HCT116 (cell line): Measurements from ENCODE around the gene FMR1. TPM values are rescaled to one million over a fixed set of nuclear protein-coding genes. Genes with fewer than 3 reads are reported as not detected.

Source experiments
- ATAC-seq: fragments of 200-7000 bp; cut with Tn5 transposase; 2 replicates; pipeline ENCODE4 v1.9.1; 2020; ENCODE audit warnings: mild to moderate bottlenecking, moderate library complexity
- BruUV-seq: library from RNA; stranded (reverse); fragments of 400-500 nt; replicated peaks from 2 replicates; lab custom pipeline; 2021; lab: Mats Ljungman, UMichigan
- CTCF ChIA-PET: fragments of 300-600 bp; sonication (Branson Sonifier 250); formaldehyde crosslinking; loops from one replicate; lab custom pipeline; 2021; ENCODE audit warnings: antibody characterized with exemption; lab: Charles Lee
- POLR2A ChIA-PET: fragments of 300-600, 350-600 bp; sonication (Branson Sonifier 250); formaldehyde crosslinking; loops from one replicate; lab custom pipeline; 2021; ENCODE audit warnings: antibody characterized with exemption; lab: Charles Lee
- RAD21 ChIA-PET, 2 experiments: fragments of 300-600 bp; sonication (Branson Sonifier 250); formaldehyde crosslinking; loops; one replicate each; lab custom pipeline; 2023; ENCODE audit warnings: low total read pairs in 2 of 2; ENCODE audit not compliant: uncharacterized antibody in 2 of 2, unreplicated experiment in 2 of 2, low non-redundant PET in 1 of 2; lab: Charles Lee
- DNase-seq: peaks from one replicate; pipeline ENCODE4 v3.0.0-alpha.2; 2010; ENCODE audit warnings: low read depth, low spot score
- H2AFZ ChIP-seq: fragments of 200-600 bp; shearing (Covaris generic), sonication (generic); 2 replicates; pipeline ENCODE4 v1.6.1; 2017; ENCODE audit warnings: low read depth, mixed run types, mixed read lengths, antibody characterized with exemption, low read length; ENCODE audit not compliant: poor library complexity, severe bottlenecking
- H3K27ac ChIP-seq: 2 replicates; pipeline ENCODE4 v1.5.1; 2012; ENCODE audit warnings: low read depth, low read length
- H3K27me3 ChIP-seq: fragments of 200-600 bp; sonication (generic); 2 replicates; pipeline ENCODE4 v1.6.1; 2016; ENCODE audit warnings: mixed run types, low read length, mixed read lengths; ENCODE audit not compliant: insufficient read depth
- H3K36me3 ChIP-seq, 2 experiments: fragments of 200-500 bp in 1 of 2; fragments of 200-600 bp in 1 of 2; sonication (Bioruptor generic) in 1 of 2; sonication (generic) in 1 of 2; 2 replicates each; pipeline versions ENCODE4 v1.5.1 to v1.6.1; 2014 to 2016; ENCODE audit warnings: low read length in 2 of 2, inconsistent platforms in 1 of 2, mixed read lengths in 1 of 2, mixed run types in 1 of 2; ENCODE audit not compliant: insufficient read depth in 2 of 2, control insufficient read depth in 1 of 2
- H3K4me1 ChIP-seq, 2 experiments: fragments of 200-600 bp in 1 of 2; sonication (generic) in 1 of 2; 2 replicates each; pipeline versions ENCODE4 v1.5.1 to v1.6.1; 2012 to 2017; ENCODE audit warnings: low read length in 2 of 2, inconsistent platforms in 1 of 2, mild to moderate bottlenecking in 1 of 2, mixed read lengths in 1 of 2, mixed run types in 1 of 2, moderate library complexity in 1 of 2; ENCODE audit not compliant: insufficient read depth in 2 of 2, control insufficient read depth in 1 of 2
- H3K4me2 ChIP-seq: fragments of 200-600 bp; sonication (generic); 2 replicates; pipeline ENCODE4 v1.6.1; 2017; ENCODE audit warnings: mixed run types, low read length, mixed read lengths
- H3K4me3 ChIP-seq, 2 experiments: fragments of 200-600 bp in 1 of 2; sonication (generic) in 1 of 2; replicated peaks in 1 of 2; 2 replicates each; pipeline ENCODE4 v1.5.1; 2011 to 2016; ENCODE audit warnings: low read length in 2 of 2, control low read depth in 1 of 2, low read depth in 1 of 2, mild to moderate bottlenecking in 1 of 2, mixed read lengths in 1 of 2, mixed run types in 1 of 2
- H3K79me2 ChIP-seq: fragments of 200-600 bp; sonication (generic); 2 replicates; pipeline ENCODE4 v1.6.1; 2017; ENCODE audit warnings: mild to moderate bottlenecking, mixed run types, low read length, moderate library complexity, mixed read lengths; ENCODE audit not compliant: insufficient read depth
- H3K9ac ChIP-seq: fragments of 200-600 bp; sonication (generic); 2 replicates; pipeline ENCODE4 v1.6.1; 2016; ENCODE audit warnings: low read length, mixed read lengths
- H3K9me2 ChIP-seq: fragments of 200-600 bp; sonication (generic), shearing (Covaris generic); 2 replicates; pipeline ENCODE4 v1.6.1; 2017; ENCODE audit warnings: mixed run types, mild to moderate bottlenecking, moderate library complexity; ENCODE audit not compliant: insufficient read depth
- H3K9me3 ChIP-seq, 2 experiments: fragments of 200-500 bp in 1 of 2; fragments of 200-600 bp in 1 of 2; sonication (Bioruptor generic) in 1 of 2; sonication (generic) in 1 of 2; 2 replicates each; pipeline ENCODE4 v1.6.1; 2014 to 2017; ENCODE audit warnings: low read length in 2 of 2, mixed read lengths in 2 of 2, inconsistent platforms in 1 of 2, low read depth in 1 of 2, mild to moderate bottlenecking in 1 of 2, mixed run types in 1 of 2, moderate library complexity in 1 of 2; ENCODE audit not compliant: control insufficient read depth in 1 of 2, insufficient read depth in 1 of 2
- H4K20me1 ChIP-seq: fragments of 200-600 bp; sonication (generic), shearing (Covaris generic); 2 replicates; pipeline ENCODE4 v1.6.1; 2017; ENCODE audit warnings: mixed run types, mild to moderate bottlenecking, moderate library complexity; ENCODE audit not compliant: insufficient read depth
- CBX3 ChIP-seq: IDR thresholded peaks from 2 replicates; pipeline ENCODE4 v1.6.1; 2012; ENCODE audit warnings: low read depth
- CEBPB ChIP-seq: IDR thresholded peaks from 2 replicates; pipeline ENCODE4 v1.6.1; 2012; ENCODE audit warnings: low read depth
- EGR1 ChIP-seq: IDR thresholded peaks from 2 replicates; pipeline ENCODE4 v1.6.1; 2012; ENCODE audit warnings: low read depth
- ELF1 ChIP-seq: IDR thresholded peaks from 2 replicates; pipeline ENCODE4 v1.6.1; 2012; ENCODE audit warnings: low read depth, borderline replicate concordance
- EZH2 ChIP-seq: fragments of 200-600 bp; sonication (generic); IDR thresholded peaks from 2 replicates; pipeline ENCODE4 v1.6.1; 2017; ENCODE audit warnings: antibody characterized with exemption, mixed run types
- EZH2phosphoT487 ChIP-seq: fragments of 200-600 bp; IDR thresholded peaks from 2 replicates; pipeline ENCODE4 v1.6.1; 2018; ENCODE audit warnings: antibody characterized with exemption, borderline replicate concordance
- FOSL1 ChIP-seq: IDR thresholded peaks from 2 replicates; pipeline ENCODE4 v1.6.1; 2012; ENCODE audit warnings: low read depth
- JUND ChIP-seq: IDR thresholded peaks from 2 replicates; pipeline ENCODE4 v1.6.1; 2012
- MAX ChIP-seq: IDR thresholded peaks from 2 replicates; pipeline ENCODE4 v1.6.1; 2012
- POLR2A ChIP-seq: IDR thresholded peaks from 2 replicates; pipeline ENCODE4 v1.7.0; 2011; ENCODE audit warnings: borderline replicate concordance; ENCODE audit not compliant: insufficient read depth, insufficient read length; ENCODE audit errors: extremely low read depth
- POLR2AphosphoS5 ChIP-seq: IDR thresholded peaks from 2 replicates; pipeline ENCODE4 v1.6.1; 2011; ENCODE audit warnings: mild to moderate bottlenecking, low read depth, low read length, moderate library complexity
- RAD21 ChIP-seq: IDR thresholded peaks from 2 replicates; pipeline ENCODE4 v1.6.1; 2012; ENCODE audit warnings: low read depth, mild to moderate bottlenecking
- SIN3A ChIP-seq: IDR thresholded peaks from 2 replicates; pipeline ENCODE4 v1.6.1; 2012; ENCODE audit warnings: low read depth
- SP1 ChIP-seq: IDR thresholded peaks from 2 replicates; pipeline ENCODE4 v1.6.1; 2012; ENCODE audit warnings: low read depth
- TCF7L2 ChIP-seq: IDR thresholded peaks from 2 replicates; pipeline ENCODE4 v1.7.0; 2011; ENCODE audit warnings: borderline replicate concordance, inconsistent platforms; ENCODE audit not compliant: insufficient read depth, insufficient read length; ENCODE audit errors: extremely low read depth
- YY1 ChIP-seq: IDR thresholded peaks from 2 replicates; pipeline ENCODE4 v1.6.1; 2011; ENCODE audit warnings: low read length, low read depth, moderate library complexity, mild to moderate bottlenecking; ENCODE audit not compliant: insufficient replicate concordance; ENCODE audit errors: extremely low read depth
- ZNF274 ChIP-seq: fragments of 200-500 bp; sonication (Bioruptor generic); IDR thresholded peaks from 2 replicates; pipeline ENCODE4 v1.6.1; 2014; ENCODE audit warnings: mild to moderate bottlenecking, low read depth, low read length, inconsistent platforms
- intact Hi-C: fragments of 100-400 bp; cut with micrococcal nuclease; formaldehyde crosslinking; loops from 2 replicates; pipeline ENCODE4 v1.10.0; 2022
- total RNA-seq: library from RNA; stranded (reverse); gene quantifications from one replicate; pipeline ENCODE4 v1.2.1, GENCODE V29; 2021; ENCODE audit not compliant: unreplicated experiment

The FMR1 gene
- total RNA-seq, 1 experiment from 2014 or later: 31.1 TPM

- Histone ChIP-seq H4K20me1 (no peaks in the 10 kb centered on the region), H3K4me2 (no peak overlapping the region), H3K9me3 (no peaks in the 10 kb centered on the region), H3K79me2 (no peaks in the 10 kb centered on the region; the same call in 1 of the 2 replicates), H3K9me2 (no peaks in the 10 kb centered on the region), H3K4me1 (no peaks in the 10 kb centered on the region), H3K9ac (no peak overlapping the region), H3K36me3 (no peaks in the 10 kb centered on the region), H3K27ac (no peak overlapping the region), H2AFZ (no peak overlapping the region), H3K27me3 (no peaks in the 10 kb centered on the region), H3K4me3 (no peak overlapping the region)
- ATAC-seq (no peak), DNase-seq (no peak)
- ChIA-PET POLR2A (no interaction called here), RAD21 (no interaction called here), CTCF (no interaction called here)
- BruUV-seq: no TSS peak
- no peak for TF ChIP-seq JUND
- TF ChIP-seq MAX: no peak
- no peak for TF ChIP-seq EGR1
- TF ChIP-seq EZH2phosphoT487: no peak
- TF ChIP-seq ELF1: no peak
- TF ChIP-seq CEBPB: no peak
- TF ChIP-seq FOSL1: no peak
- no peak for TF ChIP-seq SP1
- no peak for TF ChIP-seq TCF7L2
- no peak for TF ChIP-seq RAD21
- TF ChIP-seq POLR2AphosphoS5: no peak
- no peak for TF ChIP-seq EZH2
- intact Hi-C loops: no loop called here
Observed at GRCh38 chrX:147927256-147927655, 15.5 kb downstream of the FMR1 start.

- TF ChIP-seq SIN3A: no peak
- no peak for TF ChIP-seq TCF7L2
- no peak for TF ChIP-seq CEBPB
- TF ChIP-seq RAD21: no peak
- TF ChIP-seq CBX3: no peak
- TF ChIP-seq YY1: no peak
- TF ChIP-seq ELF1: no peak
- no peak for TF ChIP-seq JUND
- TF ChIP-seq ZNF274: no peak
- TF ChIP-seq SP1: no peak
- no peak for TF ChIP-seq FOSL1
- no peak for TF ChIP-seq POLR2A
- ChIA-PET POLR2A (no interaction called here), CTCF (no interaction called here), RAD21 (no interaction called here)
- Histone ChIP-seq H3K4me2 (no peak overlapping the region), H3K79me2 (no peaks in the 10 kb centered on the region), H4K20me1 (no peaks in the 10 kb centered on the region; the same call in 1 of the 2 replicates), H3K27ac (no peak overlapping the region), H3K36me3 (no peaks in the 10 kb centered on the region; a peak in 1 of 4 replicates), H3K9me3 (no peaks in the 10 kb centered on the region), H3K4me1 (no peaks in the 10 kb centered on the region), H3K27me3 (no peaks in the 10 kb centered on the region), H2AFZ (no peak overlapping the region), H3K9ac (no peak overlapping the region), H3K9me2 (no peaks in the 10 kb centered on the region), H3K4me3 (no peak overlapping the region)
- DNase-seq (no peak), ATAC-seq (no peak)
- intact Hi-C loops: no loop called here
- BruUV-seq: no TSS peak
Observed at GRCh38 chrX:147933815-147934214, 22.1 kb downstream of the FMR1 start.
